ENCODE results near the gene NELL1. TPM values are rescaled to one million over a fixed set of nuclear protein-coding genes. Genes with fewer than 3 reads are reported as not detected.

Gene NELL1
- polyA plus RNA-seq, 1 of the 3 experiments (the other 2 are of a cell fraction), result not detected

- 26% methylated on average over 4 of the region's 4 CpGs for WGBS (ENCODE audit: low lambda C conversion rate)
- no peak overlapping the region for H3K4me3 ChIP-seq (ENCODE audit: low read depth in 2 of 2, low read length in 1 of 2)
- H3F3A ChIP-seq (replicated peaks; ENCODE audit: insufficient read depth), result no peaks in the 10 kb centered on the region
- no peaks in the 10 kb centered on the region for H3K27me3 ChIP-seq (ENCODE audit: insufficient read depth)
- no peak overlapping the region for H3K4me2 ChIP-seq
- no peak for TF ChIP-seq FOSL2 (IDR thresholded peaks at IDR 0.05; ENCODE audit: borderline replicate concordance, low read depth)
- peak; percentile 66 for TF ChIP-seq GATA2 (CRISPR knock-in tag; IDR thresholded peaks at IDR 0.05)
- no peaks in the 10 kb centered on the region for H4K20me1 ChIP-seq (ENCODE audit: insufficient read depth)
- H3K9ac ChIP-seq, result no peak overlapping the region
- H3K27ac ChIP-seq (ENCODE audit: low read depth in 2 of 2, low read length in 1 of 2), result no peak overlapping the region; a peak in 1 of 4 replicates
- H3K79me2 ChIP-seq (ENCODE audit: insufficient read depth), result no peaks in the 10 kb centered on the region
- H2AFZ ChIP-seq (ENCODE audit: low read depth), result no peak overlapping the region
- H3K4me1 ChIP-seq (ENCODE audit: control insufficient read depth in 1 of 2, insufficient read depth in 2 of 2, low read depth in 1 of 2, low read length in 1 of 2), result no peaks in the 10 kb centered on the region; a peak in 1 of 4 replicates
- no peaks in the 10 kb centered on the region for H3K9me2 ChIP-seq
- no peak for DNase-seq
- H3K9me3 ChIP-seq, result no peaks in the 10 kb centered on the region
- ChIA-PET CTCF (interaction anchor here (1.1 kb wide), 1 partner anchor 9 kb away, joined by 3 read pairs; no protein-coding TSS in a partner anchor), POLR2A (no interaction called here)
- no peaks in the 10 kb centered on the region for H3K36me3 ChIP-seq (replicated peaks in 1 of 2; ENCODE audit: control insufficient read depth in 1 of 2, insufficient read depth in 2 of 2, low read length in 1 of 2)
These were observed 637.5 kb downstream of the NELL1 start for GRCh38 chr11:21306739-21307358.

- Histone ChIP-seq H3K9me2 (no peaks in the 10 kb centered on the region), H3K36me3 (replicated peaks in 1 of 2; ENCODE audit: control insufficient read depth in 1 of 2, insufficient read depth in 2 of 2, low read length in 1 of 2) (no peaks in the 10 kb centered on the region), H3F3A (replicated peaks; ENCODE audit: insufficient read depth) (no peaks in the 10 kb centered on the region), H3K9ac (no peak overlapping the region), H3K27me3 (ENCODE audit: insufficient read depth) (no peaks in the 10 kb centered on the region), H3K4me1 (ENCODE audit: control insufficient read depth in 1 of 2, insufficient read depth in 2 of 2, low read depth in 1 of 2, low read length in 1 of 2) (no peaks in the 10 kb centered on the region; a peak in 1 of 4 replicates), H2AFZ (ENCODE audit: low read depth) (no peak overlapping the region), H3K27ac (ENCODE audit: low read depth in 2 of 2, low read length in 1 of 2) (no peak overlapping the region; a peak in 1 of 4 replicates), H3K4me3 (ENCODE audit: low read depth in 2 of 2, low read length in 1 of 2) (no peak overlapping the region), H3K9me3 (no peaks in the 10 kb centered on the region), H4K20me1 (ENCODE audit: insufficient read depth) (no peaks in the 10 kb centered on the region), H3K79me2 (ENCODE audit: insufficient read depth) (no peaks in the 10 kb centered on the region), H3K4me2 (no peak overlapping the region)
- CTCF ChIA-PET, result interaction anchor here (0.6 kb wide), 1 partner anchor 30 kb away, joined by 3 read pairs; no protein-coding TSS in a partner anchor
- no peak for DNase-seq
- WGBS (ENCODE audit: low lambda C conversion rate), result 26% methylated on average over 4 of the region's 4 CpGs
- POLR2A ChIA-PET, result no interaction called here
- TF ChIP-seq PBX3 (IDR thresholded peaks at IDR 0.05), result no peak
- TF ChIP-seq TAF1 (IDR thresholded peaks at IDR 0.05; ENCODE audit: borderline replicate concordance, low read depth, low read length), result no peak
- no peak for TF ChIP-seq SMC3 (IDR thresholded peaks at IDR 0.05; ENCODE audit: low read depth, low read length)
- TF ChIP-seq GABPA (IDR thresholded peaks at IDR 0.05; ENCODE audit: low read depth), result no peak
- no peak for TF ChIP-seq JUND (IDR thresholded peaks at IDR 0.05)
- no peak for TF ChIP-seq RXRA (IDR thresholded peaks at IDR 0.05; ENCODE audit: borderline replicate concordance, low read depth)
- TF ChIP-seq TEAD4 (IDR thresholded peaks at IDR 0.05; ENCODE audit: borderline replicate concordance, insufficient read depth), result no peak
- no peak for TF ChIP-seq EP300 (IDR thresholded peaks at IDR 0.05; ENCODE audit: borderline replicate concordance in 1 of 2, low read depth in 1 of 2, low read length in 1 of 2)
- no peak for TF ChIP-seq SIN3A (IDR thresholded peaks at IDR 0.05; ENCODE audit: borderline replicate concordance, low read depth, low read length)
- no peak for TF ChIP-seq TCF12 (IDR thresholded peaks at IDR 0.05)
- TF ChIP-seq MAX (IDR thresholded peaks at IDR 0.05; ENCODE audit: low read depth), result no peak
- no peak for TF ChIP-seq REST (IDR thresholded peaks at IDR 0.05; ENCODE audit: low read depth, low read length)
- TF ChIP-seq EZH2phosphoT487 (IDR thresholded peaks at IDR 0.05; ENCODE audit: borderline replicate concordance, low read depth), result no peak
- TF ChIP-seq ZBTB33 (IDR thresholded peaks at IDR 0.05; ENCODE audit: borderline replicate concordance, low read depth), result no peak
- no peak for TF ChIP-seq FOXJ3 (CRISPR knock-in tag; IDR thresholded peaks at IDR 0.05)
- TF ChIP-seq CHD2 (IDR thresholded peaks at IDR 0.05; ENCODE audit: low read length, partially characterized antibody), result no peak
- no peak for TF ChIP-seq RFX5 (IDR thresholded peaks at IDR 0.05; ENCODE audit: low read length)
These were observed 638.5 kb downstream of the NELL1 start for GRCh38 chr11:21307874-21308273.
